Spleen (tissue), 7 donors: ENCODE results near the gene NUDT5.
"Not testable (repeated sequence)": the region's sequence is repeated elsewhere in the genome, so short reads cannot be mapped to it uniquely, and the experiment has no call there.

Source experiments
- CTCF ChIP-seq, 11 experiments: fragments of 200-600 bp in 7 of 11; fragments of 450-650 bp in 4 of 11; sonication (generic) in 4 of 11; IDR thresholded peaks in 8 of 11; conservative IDR thresholded peaks in 3 of 11; 1 replicate in 7 of 11; 2 replicates in 4 of 11; pipeline versions ENCODE4 v1.4.0 to v1.8.0; 2016 to 2021; ENCODE audit warnings: antibody characterized with exemption in 11 of 11, inconsistent platforms in 4 of 11, mild to moderate bottlenecking in 1 of 11
- POLR2A ChIP-seq, 3 donors: fragments of 450-650 bp; IDR thresholded peaks; one replicate each; pipeline ENCODE4 v1.5.1; 2017; ENCODE audit warnings: antibody characterized with exemption in 3 of 3, mild to moderate bottlenecking in 1 of 3
- POLR2AphosphoS5 ChIP-seq, 3 donors: sonication (generic); formaldehyde crosslinking; IDR thresholded peaks; one replicate each; pipeline ENCODE4 v1.5.1; 2017; ENCODE audit warnings: antibody characterized with exemption in 3 of 3
- donor health status: DM: no; HTN: no; CAD: no; lungs with moderate emphysema.
- donor health status: DM: no; HTN: no; CAD: no.
- donor health status: DM: no; HTN: no; CAD: no.

GRCh38 chr10:12226438-12226837, 30.7 kb upstream of the NUDT5 start:
- TF ChIP-seq CTCF (IDR thresholded peaks at IDR 0.05 in 8 of 11, conservative IDR thresholded peaks at IDR 0.05 in 3 of 11); POLR2A (IDR thresholded peaks at IDR 0.05); POLR2AphosphoS5 (IDR thresholded peaks at IDR 0.05): not testable (repeated sequence)
